Muscle of leg (tissue), 11 donors: ENCODE measurements around the gene PKN3. TPM values are rescaled to one million over a fixed set of nuclear protein-coding genes. Genes with fewer than 3 reads are reported as not detected.

Source experiments
- DNase-seq: peaks from one replicate; pipeline ENCODE4 v3.0.0; 2013
- H3K27ac ChIP-seq: one replicate; pipeline ENCODE4 v1.5.1; 2013; ENCODE audit warnings: mild to moderate bottlenecking, low read length, control low read depth
- H3K27me3 ChIP-seq: one replicate; pipeline ENCODE4 v1.6.1; 2013; ENCODE audit warnings: low read length; ENCODE audit not compliant: control insufficient read depth, insufficient read depth
- H3K36me3 ChIP-seq: one replicate; pipeline ENCODE4 v1.6.1; 2013; ENCODE audit warnings: low read length; ENCODE audit not compliant: control insufficient read depth, insufficient read depth
- H3K4me1 ChIP-seq: one replicate; pipeline ENCODE4 v1.6.1; 2013; ENCODE audit warnings: low read length; ENCODE audit not compliant: control insufficient read depth, insufficient read depth
- H3K4me3 ChIP-seq: one replicate; pipeline ENCODE4 v1.5.1; 2013; ENCODE audit warnings: low read length, control low read depth
- H3K9me3 ChIP-seq: replicated peaks from 2 replicates; pipeline ENCODE4 v1.6.1; 2013; ENCODE audit warnings: low read depth, low read length; ENCODE audit not compliant: control insufficient read depth
- WGBS: methylation state at CpG from one replicate; pipeline ENCODE4 v1.1.5; 2013; ENCODE audit warnings: missing lambda C conversion rate; ENCODE audit not compliant: insufficient coverage; 5-methylcytosine and 5-hydroxymethylcytosine counted together
- polyA plus RNA-seq, 8 donors: library from polyadenylated mRNA; unstranded; fragments of 120-200 nt; gene quantifications; one replicate each; pipeline versions ENCODE4 v1.2.1 to v1.2.3, GENCODE V29; 2013; ENCODE audit warnings: inconsistent platforms in 1 of 8, low replicate concordance in 1 of 8; ENCODE audit not compliant: insufficient read length in 8 of 8, insufficient read depth in 1 of 8
- total RNA-seq: library from RNA; stranded (reverse); fragments of 120-200 nt; gene quantifications from one replicate; pipeline ENCODE4 v1.2.4, GENCODE V29; 2013

PKN3 gene
- total and polyA plus RNA-seq, 9 donors: 2.9 to 11.0 (median 8.6) TPM

DNA sequence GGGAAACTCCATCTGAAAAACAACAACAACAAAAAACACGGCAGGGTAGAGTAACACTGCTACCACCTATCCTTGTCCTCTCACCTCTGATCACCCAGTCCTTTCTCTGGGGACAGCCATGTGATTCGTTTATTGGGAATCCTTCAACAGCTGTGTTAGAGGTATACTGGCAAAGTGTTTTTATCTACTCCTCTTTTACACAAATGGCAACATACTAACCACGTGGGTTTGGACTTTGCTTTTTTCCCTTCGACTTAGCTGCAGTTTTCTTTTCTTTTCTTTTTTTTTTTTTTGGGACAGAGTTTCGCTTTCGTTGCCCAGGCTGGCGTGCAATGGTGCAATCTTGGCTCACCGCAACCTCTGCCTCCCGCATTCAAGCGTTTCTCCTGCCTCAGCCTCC is 24.5 kb upstream of the PKN3 start:
- no peaks in the 10 kb centered on the region for H3K4me1 ChIP-seq
- WGBS: 82% methylated on average over 7 of the region's 10 CpGs
- no peaks in the 10 kb centered on the region for H3K9me3 ChIP-seq
- no peaks in the 10 kb centered on the region for H3K36me3 ChIP-seq
- no peaks in the 10 kb centered on the region for H3K27me3 ChIP-seq
- no peak overlapping the region for H3K27ac ChIP-seq
- no peak for DNase-seq
- H3K4me3 ChIP-seq: no peak overlapping the region

DNA sequence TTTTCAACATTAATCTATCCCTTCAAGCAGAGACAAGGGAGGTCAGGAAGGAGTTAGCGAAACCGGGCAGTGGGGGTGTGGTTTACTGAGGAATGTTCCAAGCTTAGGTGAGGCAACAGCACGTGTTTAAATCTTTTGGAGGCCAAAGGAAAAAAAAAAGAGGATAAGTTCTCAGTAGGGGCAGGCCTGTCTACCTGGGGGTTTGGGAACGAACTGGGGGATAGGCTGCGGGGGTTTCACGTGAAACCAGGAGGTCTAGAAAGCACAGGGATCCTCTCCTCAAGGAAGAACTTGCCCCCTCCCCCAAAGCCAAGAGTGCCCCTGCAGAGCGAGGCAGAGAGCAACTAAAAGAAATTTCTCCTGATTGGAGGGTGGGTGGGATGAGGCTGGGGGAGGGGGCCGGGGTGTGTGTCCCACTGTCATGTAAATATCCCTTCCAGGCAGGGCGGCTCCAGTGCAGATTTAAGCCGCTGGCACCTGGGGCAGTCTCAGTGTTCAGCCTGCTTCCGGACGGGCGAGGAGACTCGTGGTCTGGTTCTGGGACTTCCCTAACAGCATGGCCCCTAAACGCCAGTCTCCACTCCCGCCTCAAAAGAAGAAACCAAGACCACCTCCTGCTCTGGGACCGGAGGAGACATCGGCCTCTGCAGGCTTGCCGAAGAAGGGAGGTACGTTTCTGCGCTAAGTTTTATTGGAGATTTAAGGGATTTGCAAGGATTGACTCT is 18.8 kb upstream of the PKN3 start:
- H3K4me3 ChIP-seq: peak overlapping the region; percentile 61
- H3K27ac ChIP-seq: peak overlapping the region; percentile 67
- WGBS: 8% methylated on average over 2 of the region's 21 CpGs
- peaks cover 25% of the 10 kb centered on the region for H3K4me1 ChIP-seq
- no peaks in the 10 kb centered on the region for H3K27me3 ChIP-seq
- DNase-seq: peak; percentile 62
- H3K9me3 ChIP-seq: no peaks in the 10 kb centered on the region
- no peaks in the 10 kb centered on the region for H3K36me3 ChIP-seq

DNA sequence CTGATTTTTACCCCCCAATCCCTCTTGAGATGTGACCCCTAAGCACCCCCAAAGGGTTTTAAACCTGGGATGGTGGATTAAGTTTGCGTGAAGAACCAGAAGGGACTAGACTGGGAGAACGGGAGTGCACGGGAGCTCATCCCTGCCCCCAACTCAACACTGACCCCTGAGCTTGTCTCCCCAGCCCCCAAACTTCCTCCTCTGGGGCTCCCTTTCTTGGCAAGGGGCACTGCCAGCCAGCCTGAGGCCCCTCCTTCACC is 18.3 kb upstream of the PKN3 start:
- peaks cover 26% of the 10 kb centered on the region for H3K4me1 ChIP-seq
- H3K36me3 ChIP-seq: no peaks in the 10 kb centered on the region
- WGBS: 0% methylated on average over 1 of the region's 3 CpGs
- no peaks in the 10 kb centered on the region for H3K27me3 ChIP-seq
- H3K27ac ChIP-seq: peak overlapping the region; percentile 67
- DNase-seq: no peak
- no peaks in the 10 kb centered on the region for H3K9me3 ChIP-seq
- peak overlapping the region; percentile 61 for H3K4me3 ChIP-seq

DNA sequence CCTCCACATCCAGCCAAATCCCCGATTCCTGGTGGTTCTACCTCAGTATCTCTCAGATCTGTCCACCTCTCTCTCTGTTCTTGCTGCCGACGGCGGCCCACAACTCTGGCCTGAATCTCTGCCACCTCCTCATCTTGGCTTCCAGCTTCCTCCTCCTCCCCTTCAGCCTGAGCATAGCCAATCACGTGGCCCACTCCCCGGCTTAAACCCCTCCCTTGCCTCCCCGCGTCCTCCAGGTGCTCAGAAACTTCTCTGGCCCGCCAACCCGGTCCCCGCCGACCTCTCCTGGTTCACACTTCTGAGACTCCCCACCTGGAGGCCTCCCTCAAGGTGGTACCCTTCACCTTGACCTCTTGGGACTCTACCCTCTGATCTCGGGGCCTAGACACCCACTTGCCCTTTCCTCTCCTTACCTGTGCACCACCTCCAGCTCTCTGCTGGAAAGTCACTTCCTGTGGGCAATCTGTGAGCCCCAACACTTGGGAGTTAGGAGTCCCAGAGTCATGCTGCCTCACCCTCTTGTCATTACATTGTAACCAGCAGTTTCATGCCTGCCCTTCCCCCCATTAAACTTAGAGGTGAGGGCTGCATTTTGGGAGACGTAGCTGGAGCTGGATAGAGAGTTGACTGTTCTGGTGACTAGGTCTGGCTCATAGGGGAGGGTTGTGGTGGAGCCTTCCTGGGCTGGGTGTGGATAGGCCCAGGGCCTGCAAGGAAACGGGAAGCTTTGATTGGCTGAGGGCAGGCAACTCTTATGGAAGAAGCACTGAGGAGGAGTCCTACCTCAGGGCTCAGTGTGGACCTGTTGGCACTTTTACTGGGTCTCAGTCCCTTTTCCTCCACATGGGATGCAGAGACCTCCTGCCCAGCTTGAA is 17.7 kb upstream of the PKN3 start:
- peaks cover 26% of the 10 kb centered on the region for H3K4me1 ChIP-seq
- WGBS: 3% methylated on average over 13 of the region's 15 CpGs

DNA sequence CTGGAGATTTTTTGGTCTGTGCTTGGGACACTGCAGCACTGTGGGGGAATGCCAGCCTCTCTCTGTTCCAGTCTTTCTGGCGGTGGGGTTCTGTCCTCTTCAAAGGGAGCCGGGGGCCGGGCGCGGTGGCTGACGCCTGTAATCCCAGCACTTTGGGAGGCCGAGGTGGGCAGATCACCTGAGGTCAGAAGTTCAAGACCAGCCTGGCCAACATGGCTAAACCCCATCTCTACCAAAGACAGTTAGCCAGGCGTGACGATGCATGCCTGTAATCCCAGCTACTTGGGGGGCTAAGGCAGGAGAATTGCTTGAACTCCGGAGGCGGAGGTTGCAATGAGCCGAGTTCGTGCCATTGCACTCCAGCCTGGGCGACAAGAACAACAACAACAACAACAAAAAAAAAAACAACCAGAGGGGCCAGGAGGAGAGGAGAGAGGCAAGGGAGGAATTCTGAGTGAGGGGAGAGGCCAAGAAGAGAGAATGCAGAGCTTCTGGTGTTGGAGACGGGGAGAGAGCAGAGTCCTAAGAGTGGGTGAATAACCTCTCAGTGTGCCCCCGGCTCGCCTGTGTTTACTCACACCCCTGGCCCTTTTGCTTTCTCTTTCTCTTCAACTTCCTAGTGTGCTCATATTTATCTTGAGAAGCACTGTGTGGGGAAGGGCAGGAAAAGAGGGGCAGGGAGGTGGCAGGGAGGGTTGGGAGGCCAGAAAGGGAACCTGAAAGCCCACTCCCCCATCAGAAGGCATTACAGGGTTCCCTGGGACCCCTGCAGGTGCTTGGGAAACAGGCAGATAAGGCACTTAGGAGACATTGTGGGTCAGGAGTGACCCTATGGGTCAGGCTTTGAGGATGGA is 16.4 kb upstream of the PKN3 start:
- peaks cover 26% of the 10 kb centered on the region for H3K4me1 ChIP-seq

More for the DNA sequence above, 17.7 kb upstream of the PKN3 start:
- Histone ChIP-seq H3K4me3 (peak overlapping the region; percentile 61), H3K27me3 (no peaks in the 10 kb centered on the region), H3K36me3 (no peaks in the 10 kb centered on the region), H3K9me3 (no peaks in the 10 kb centered on the region), H3K27ac (peak overlapping the region; percentile 67)
- DNase-seq: peak; percentile 91

DNA sequence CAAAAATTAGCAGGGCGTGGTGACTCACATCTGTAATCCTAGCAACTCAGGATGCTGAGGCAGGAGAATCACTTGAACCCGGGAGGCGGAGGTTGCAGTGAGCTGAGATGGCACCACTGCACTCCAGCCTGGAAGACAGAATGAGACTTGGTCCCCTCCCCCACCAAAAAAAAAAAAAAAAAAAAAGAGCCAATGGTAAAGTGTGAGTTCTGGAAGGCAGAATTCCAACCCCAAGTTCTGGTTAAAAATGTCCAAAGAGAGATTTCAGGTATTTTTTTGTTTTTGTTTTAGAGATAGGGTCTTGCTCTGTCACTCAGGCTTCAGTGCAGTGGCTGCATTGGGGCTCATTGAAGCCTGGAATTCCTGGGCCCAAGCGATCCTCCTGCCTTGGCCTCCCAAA is 14.8 kb upstream of the PKN3 start:
- H3K36me3 ChIP-seq: peaks cover 9% of the 10 kb centered on the region
- H3K9me3 ChIP-seq: no peaks in the 10 kb centered on the region
- no peak for DNase-seq
- no peaks in the 10 kb centered on the region for H3K27me3 ChIP-seq
- H3K4me1 ChIP-seq: peaks cover 26% of the 10 kb centered on the region
- no peak overlapping the region for H3K4me3 ChIP-seq
- WGBS: 100% methylated on average over 1 of the region's 4 CpGs
- H3K27ac ChIP-seq: no peak overlapping the region

More for the DNA sequence above, 16.4 kb upstream of the PKN3 start:
- 43% methylated on average over 1 of the region's 17 CpGs for WGBS
- DNase-seq: peak; percentile 43
- Histone ChIP-seq H3K27ac (peak overlapping the region; percentile 42), H3K9me3 (no peaks in the 10 kb centered on the region), H3K36me3 (no peaks in the 10 kb centered on the region), H3K27me3 (no peaks in the 10 kb centered on the region), H3K4me3 (no peak overlapping the region)

DNA sequence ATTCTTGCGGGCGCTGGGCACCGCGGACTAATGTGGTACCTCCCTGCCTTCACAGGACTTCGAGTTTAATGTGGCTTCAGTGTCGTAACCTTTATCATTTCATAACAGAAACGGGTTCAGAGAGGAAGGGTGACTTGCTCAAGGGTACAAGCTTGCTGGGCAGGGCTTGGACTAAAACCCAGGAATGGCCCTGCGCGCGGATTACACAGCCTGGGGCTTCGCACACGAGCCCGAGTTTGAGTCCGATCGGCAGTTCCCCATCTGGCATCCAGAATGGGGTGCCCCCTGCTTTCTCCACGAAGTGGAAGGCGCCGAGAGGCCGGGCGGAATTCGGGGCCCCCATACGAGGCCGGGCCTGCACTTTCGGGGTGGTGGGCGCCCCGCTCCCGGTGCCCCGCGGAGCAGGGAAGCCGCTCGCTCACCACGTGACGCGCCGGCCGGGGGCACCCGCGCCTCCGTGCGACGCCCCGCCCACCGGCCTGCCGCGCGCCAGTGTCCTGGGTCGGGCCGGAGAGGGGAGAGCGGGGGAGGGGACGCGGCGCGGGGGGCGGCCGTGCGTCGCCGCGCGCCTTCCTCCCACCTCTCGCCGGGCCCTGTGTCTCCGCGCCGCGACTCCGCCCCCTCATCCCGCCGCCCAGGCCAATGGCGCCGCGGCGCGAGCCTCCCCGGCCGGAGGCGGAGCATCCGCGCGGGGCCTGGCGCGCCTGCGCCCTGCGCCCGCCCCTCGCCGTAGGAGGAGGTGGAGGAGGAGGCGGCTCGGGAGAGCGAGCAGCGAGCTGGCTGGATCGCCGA is 13.6 kb upstream of the PKN3 start, which contains the start of gene SET:
Gene SET (plus strand): TSS at position 722 of the 792 bp plus-strand sequence. CDS start 361 bp downstream, outside the sequence.
- peak within 1 kb of the TSS; percentile 93 for H3K27ac ChIP-seq
- H3K36me3 ChIP-seq: peaks cover 17% of the 10 kb centered on the region
- H3K4me1 ChIP-seq: peaks cover 21% of the 10 kb centered on the region
- no peaks in the 10 kb centered on the region for H3K9me3 ChIP-seq
- 4% methylated on average over 72 of the region's 93 CpGs for WGBS
- H3K4me3 ChIP-seq: peak within 1 kb of the TSS; percentile 75
- DNase-seq: peak; percentile 98
- no peaks in the 10 kb centered on the region for H3K27me3 ChIP-seq

DNA sequence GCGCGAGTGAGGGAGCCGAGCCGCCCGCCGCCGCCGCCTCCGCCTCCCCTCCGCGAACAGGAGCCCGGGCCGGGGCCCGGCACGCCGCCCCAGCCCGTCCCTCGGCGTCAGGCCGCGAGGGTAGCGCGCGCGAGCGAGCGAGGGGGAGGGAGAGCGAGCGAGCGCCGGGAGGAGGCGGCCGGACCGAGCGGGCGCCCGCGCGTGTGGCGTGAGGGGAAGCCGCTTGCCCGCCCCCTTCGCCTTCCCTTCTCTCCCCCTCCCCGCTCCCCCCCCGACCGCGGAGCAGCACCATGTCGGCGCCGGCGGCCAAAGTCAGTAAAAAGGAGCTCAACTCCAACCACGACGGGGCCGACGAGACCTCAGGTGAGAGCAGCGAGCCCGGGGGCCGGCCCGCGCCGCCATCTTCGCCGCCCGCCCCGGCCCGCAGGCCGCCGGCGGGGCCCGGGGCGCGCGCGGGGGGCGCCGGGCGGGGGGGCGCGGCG is 13.0 kb upstream of the PKN3 start:
- no peaks in the 10 kb centered on the region for H3K27me3 ChIP-seq

More for the DNA sequence above, 13.0 kb upstream of the PKN3 start:
- Histone ChIP-seq H3K27ac (peak overlapping the region; percentile 90), H3K4me3 (peak overlapping the region; percentile 59), H3K9me3 (no peaks in the 10 kb centered on the region), H3K4me1 (peaks cover 18% of the 10 kb centered on the region), H3K36me3 (peaks cover 19% of the 10 kb centered on the region)
- DNase-seq: no peak
- under 1% methylated on average over 35 of the region's 80 CpGs for WGBS
